Measurements from ENCODE around the gene KRT31.
"Not testable (repeated sequence)": the region's sequence is repeated elsewhere in the genome, so short reads cannot be mapped to it uniquely, and the experiment has no call there.

The KRT31 gene

GRCh38 chr17:41417576-41418015, 20.2 kb upstream of the KRT31 start:
- no peak for DNase-seq (ENCODE audit: low read depth in 2 of 2)

DNA sequence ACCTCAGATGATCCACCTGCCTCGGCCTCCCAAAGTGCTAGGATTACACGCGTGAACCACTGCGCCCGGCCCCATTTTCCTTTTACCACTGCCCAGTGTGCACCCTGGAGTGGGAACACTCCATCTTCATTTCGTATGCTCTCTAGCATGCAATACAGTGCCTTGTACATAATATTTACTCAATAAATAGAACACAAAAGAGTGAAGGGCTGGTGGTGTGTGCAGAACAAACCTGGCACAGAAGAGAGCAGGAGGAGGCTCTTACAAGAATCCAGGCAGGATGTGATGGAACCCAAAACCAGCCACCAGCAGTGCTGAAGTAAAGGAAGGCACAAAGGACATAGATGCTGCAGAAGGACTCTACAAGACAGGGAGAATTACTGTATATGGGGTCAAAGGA, 19.7 kb upstream of the KRT31 start:
- no peak for DNase-seq (ENCODE audit: low read depth in 2 of 2)

DNA sequence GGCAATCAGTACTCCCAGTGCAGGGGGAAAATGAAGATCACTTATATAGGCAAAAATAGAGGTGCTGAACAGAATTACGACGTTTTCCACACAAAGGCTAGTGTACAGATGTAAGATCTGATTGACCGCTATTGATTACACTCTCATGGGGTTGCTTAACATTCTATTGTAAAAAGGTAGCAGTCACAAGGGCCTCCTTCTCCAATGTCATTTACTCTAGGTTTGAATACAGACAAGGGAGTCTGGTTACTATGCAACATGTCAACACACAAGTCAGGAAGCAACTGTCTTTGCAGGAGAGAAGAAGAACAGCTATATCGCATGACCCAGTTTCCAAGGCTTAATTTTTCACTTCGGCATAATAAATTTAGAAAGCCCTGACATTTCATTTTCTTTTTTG, 19.1 kb upstream of the KRT31 start:
- DNase-seq (ENCODE audit: low read depth in 2 of 2): no peak

DNA sequence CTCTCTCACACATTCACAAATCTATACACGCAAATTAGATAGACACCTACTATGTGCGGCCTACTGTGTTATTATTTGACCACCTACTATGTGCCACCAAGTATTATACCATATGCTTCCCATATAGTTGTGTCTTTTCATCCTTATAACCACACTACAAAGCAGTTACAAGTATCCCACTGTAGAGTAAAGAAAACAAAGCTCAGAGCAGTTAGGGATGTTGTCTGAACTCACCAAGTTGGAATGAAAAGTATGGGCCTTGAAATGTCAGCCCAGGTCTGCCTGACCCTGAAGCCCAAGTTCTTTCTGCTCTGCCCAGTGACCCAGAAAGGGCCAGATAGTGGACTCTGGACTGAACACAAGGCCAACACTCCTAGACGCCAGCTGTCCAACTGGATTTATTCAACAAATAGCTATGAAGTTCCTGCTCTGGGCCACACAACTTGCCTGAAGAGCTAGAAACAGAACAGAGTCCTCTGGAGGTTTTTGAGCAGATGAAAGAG, 18.5 kb upstream of the KRT31 start:
- no peak for DNase-seq (ENCODE audit: low read depth in 2 of 2)

DNA sequence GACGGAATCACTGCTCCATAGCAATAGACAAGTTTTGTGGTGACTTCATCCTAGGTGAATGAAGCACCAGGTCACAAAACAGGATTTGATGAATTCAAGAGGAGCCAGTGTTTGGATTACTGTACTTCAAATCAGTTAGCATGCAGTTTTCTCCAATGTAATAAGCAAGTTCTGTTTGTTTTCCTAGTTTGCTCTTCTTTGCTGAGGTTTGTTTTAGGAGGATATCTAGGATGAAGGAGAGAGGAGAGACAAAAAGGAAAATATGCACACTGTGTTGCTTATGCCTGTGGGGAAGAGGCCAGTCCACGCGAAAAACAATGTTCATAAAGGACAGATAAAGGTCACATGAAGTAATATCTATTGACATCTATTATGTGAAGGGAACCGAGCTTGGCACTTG, 18.0 kb upstream of the KRT31 start:
- DNase-seq (ENCODE audit: low read depth in 2 of 2): no peak

DNA sequence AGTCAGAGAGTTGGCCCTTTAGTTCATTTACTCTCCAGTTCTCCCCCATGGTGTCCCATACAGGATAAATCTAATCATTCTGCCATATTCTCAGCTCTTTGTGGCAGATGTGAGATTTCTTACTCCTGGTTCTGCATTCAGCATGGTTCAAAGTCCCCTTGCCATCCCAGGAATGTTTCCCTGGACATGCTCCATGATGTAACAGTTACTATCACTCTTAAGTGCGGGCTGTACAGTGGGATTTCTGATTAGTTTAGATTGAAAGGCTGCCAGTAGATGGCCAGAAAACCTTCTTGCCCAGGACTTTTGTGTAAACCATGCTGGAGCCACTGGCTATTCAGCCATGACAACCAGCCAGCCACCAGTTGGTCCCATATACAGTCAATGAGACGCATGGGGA, 16.6 kb upstream of the KRT31 start:
- no peak for DNase-seq (ENCODE audit: low read depth in 2 of 2)

- no peak for DNase-seq (ENCODE audit: low read depth in 2 of 2)
Measured at GRCh38 chr17:41413353-41413957, 16.0 kb upstream of the KRT31 start.

- no peak for DNase-seq (ENCODE audit: low read depth in 2 of 2)
Measured at GRCh38 chr17:41411072-41411840, 13.8 kb upstream of the KRT31 start.

DNA sequence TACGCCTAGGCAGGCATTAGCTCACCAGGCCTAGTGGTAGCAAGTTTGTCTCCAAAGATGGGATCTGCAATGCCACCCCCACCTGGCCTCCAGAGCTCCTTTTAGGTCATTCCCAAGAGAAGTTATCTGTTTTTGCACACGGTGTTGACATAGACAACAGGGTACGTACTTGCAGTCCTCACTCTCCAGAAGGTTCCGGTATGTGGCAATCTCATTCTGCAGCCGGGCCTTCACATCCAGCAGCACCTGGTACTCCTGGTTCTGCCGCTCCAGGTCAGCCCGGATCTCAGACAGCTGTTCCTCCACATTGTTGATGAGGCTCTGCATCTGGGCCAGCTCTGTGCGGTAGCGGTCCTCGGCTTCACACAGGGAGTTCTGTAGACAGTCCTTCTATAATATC, 9.8 kb upstream of the KRT31 start:
- DNase-seq (ENCODE audit: low read depth in 2 of 2): no peak

GRCh38 chr17:41406205-41406604, 8.8 kb upstream of the KRT31 start:
- DNase-seq (ENCODE audit: low read depth in 2 of 2): no peak

DNA sequence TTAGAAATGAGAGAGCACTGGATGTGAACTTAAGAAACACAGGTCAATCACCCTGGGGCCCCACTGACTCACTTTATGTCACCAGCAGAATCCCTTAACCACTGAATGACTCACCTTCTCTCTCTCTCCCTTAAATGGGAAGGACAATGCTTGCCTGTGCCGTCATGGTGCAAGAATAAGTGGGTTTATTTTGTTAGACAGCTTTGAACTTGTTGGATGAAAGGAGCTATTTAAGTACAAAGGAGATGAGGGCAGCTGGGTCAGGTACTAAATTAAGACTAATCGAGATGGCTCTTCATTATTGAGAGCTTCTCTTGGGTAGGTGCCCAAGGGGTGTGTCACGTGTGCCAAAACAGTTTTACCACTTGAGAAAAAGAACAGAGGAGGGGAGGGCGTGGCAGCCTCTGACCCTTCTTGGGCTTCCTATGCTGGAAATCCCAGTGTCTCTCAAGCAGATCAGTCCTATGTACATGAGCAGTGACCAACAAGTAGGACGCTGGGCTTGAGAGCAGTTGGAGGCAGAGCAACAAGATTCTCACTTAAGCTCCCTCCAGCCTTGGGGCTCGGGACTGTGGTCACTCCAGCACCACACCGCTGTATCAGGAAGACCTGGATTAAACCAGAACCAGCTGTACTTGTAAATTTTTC, 6.7 kb upstream of the KRT31 start:
- peak in 1 of 2 donors; percentile 11 for DNase-seq (ENCODE audit: low read depth in 2 of 2)

- no peak for DNase-seq (ENCODE audit: low read depth in 2 of 2)
Measured at GRCh38 chr17:41403404-41404023, 6.1 kb upstream of the KRT31 start.

- DNase-seq (ENCODE audit: low read depth in 2 of 2): no peak
Measured at GRCh38 chr17:41402161-41402560, 4.8 kb upstream of the KRT31 start.

DNA sequence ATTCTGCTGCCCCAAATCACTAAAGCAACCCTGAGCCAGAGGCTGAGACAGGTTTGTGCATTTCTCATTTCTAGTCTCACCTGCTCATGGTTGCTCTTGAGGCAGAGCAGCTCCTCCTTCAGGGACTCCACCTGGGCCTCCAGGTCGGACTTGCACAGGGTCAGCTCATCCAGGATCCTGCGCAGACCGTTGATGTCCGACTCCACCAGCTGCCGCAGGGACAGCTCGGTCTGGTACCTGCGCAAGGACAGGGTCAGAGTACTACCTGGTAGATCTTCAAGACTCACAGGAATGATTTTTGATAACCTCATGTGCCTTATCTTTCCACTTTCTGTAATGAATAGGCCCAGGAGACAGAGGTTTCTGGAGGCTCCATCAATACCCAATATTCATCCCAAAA, 1.1 kb downstream of the KRT31 start:
- no peak for DNase-seq (ENCODE audit: low read depth in 2 of 2)

DNA sequence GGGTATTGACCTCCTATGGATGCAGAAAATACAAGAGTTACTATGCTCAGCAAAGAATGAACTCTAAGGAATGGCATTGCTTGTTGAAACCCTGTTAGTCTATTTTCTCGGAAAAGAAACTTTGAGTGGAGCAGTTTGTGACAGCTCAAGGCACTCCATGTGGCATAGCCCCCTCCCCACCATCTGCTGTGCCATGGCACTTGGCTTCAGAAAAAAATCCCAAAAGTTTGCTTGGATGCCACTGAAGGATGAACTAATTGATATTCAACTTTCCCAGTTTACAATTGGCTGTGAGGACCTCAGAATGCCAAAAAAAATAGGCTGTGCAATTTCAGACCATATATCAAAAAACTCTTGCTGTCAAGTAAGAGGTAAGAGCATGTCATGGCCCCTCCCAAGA, 1.8 kb downstream of the KRT31 start:
- DNase-seq (ENCODE audit: low read depth in 2 of 2): no peak

- not testable (repeated sequence) for DNase-seq (ENCODE audit: low read depth in 2 of 2)
Measured at GRCh38 chr17:41395044-41395443, 2.4 kb downstream of the KRT31 start.

DNA sequence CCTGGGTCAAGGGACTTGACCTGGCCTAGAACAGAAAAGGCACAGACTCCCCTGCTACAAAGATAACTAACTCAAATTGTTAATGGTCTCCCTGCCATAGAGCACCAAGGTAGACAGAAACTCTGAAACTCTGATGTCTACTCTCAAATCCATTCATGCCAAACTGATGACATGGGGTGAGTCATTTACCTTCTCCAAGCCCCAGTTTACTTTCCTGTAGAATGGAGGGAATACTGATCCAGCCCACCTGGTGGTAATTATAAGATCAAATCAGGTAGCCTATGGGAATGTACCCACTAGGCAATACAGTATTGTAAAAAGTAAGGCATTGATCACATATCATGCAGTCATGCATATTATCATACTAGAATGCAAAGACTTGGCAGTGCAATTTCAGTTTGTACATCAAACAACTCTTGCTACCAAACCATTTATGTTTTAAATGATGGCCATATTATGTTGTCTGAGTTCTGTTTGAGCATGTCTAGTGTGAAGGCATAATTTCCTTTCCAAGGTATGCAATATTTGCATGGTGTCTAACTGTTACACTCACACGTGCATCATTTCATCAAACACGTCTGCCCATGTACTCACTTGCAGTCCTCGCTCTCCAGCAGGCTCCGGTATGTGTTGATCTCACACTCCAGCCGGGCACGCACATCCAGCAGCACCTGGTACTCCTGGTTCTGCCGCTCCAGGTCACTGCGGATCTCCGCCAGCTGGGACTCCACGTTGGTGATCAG, 3.0 kb downstream of the KRT31 start:
- DNase-seq (ENCODE audit: low read depth in 2 of 2): no peak

DNA sequence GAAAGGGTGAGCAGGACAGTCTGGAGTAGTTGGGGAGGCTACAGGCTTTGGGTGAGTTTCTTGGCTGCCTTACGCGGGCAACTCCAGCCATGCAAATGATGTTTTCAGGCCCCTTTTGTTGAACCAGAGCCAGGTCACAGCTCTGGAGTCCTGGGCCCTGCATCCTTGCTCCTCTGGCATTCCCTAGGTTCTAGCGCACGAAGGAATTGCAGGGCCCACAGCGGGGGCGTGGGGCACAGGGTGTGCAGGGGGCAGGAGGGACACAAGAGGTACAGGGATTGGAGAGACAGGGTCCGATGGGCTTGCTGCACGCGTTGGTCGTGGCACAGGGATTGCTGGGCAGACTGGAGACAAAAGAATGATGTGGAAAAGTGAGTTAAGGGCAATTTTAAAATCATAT, 3.6 kb downstream of the KRT31 start:
- DNase-seq (ENCODE audit: low read depth in 2 of 2): no peak

GRCh38 chr17:41393294-41393693, 4.1 kb downstream of the KRT31 start:
- no peak for DNase-seq (ENCODE audit: low read depth in 2 of 2)

GRCh38 chr17:41392278-41392677, 5.1 kb downstream of the KRT31 start:
- no peak for DNase-seq (ENCODE audit: low read depth in 2 of 2)

DNA sequence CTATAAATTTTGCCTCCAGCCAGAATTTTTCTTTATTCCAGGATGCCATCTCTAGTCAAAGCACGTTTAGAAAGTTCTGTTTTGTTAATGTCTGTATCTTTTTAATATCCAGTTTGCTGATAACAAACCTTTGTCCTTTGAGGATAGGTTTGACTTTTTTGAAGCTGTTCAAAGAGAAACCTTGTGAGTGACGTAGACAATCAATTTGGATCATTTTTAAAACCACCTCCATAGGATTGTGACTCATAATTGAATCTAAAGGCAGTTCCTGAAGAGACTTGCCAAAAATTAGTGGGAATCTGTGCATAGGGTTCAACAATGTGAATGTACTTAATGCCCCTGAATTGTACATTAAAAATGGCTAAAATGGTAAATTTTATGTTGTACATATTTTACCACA, 5.9 kb downstream of the KRT31 start:
- DNase-seq (ENCODE audit: low read depth in 2 of 2): no peak
